ENCODE results near the gene MOB2.

The MOB2 gene

DNA sequence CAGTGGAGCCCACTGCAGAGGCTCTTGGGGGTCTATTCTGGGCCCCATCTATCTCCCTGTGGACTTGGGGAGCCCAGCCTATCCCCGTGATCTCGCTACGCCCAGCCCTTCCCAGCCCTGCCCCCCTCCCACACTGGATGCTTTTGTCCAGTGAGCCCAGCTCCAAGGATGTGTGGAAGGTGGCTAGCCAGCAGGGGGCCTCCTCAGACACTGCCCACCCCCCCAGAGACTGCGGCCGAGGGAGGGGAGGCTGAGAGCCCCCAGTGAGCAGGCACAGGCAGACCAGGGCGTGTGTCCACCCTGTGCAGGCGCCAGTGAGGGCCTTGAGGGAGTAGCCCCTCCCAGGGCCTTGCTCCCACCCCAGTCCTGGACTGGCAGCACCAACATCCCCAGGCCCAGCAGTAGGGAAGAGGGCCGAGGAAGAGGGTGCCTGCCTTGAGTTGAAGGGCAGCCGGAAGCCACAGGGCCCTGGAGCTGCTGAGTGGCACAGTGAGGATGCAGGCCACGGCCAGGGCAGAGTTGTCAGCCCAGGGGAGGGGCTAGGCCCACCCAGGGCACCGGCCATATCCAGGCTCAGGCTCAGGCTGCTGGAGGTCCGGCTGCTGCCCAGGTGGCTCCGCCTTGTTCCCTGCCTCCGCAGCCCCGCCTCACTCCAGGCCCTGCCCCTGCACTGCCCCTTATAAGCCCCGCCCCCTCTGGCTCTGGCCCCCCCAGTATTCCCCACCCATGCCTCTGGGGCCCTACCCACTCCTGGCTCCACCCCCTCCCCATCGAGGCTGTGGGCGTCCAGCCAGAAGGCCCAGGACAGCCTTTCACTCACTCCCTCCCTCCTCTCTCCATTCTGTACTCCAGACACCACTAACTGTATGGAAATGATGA, 28.0 kb downstream of the MOB2 start:
- DNase-seq (ENCODE audit: low read depth, low spot score), result no peak
- TF ChIP-seq, protein P1, sequence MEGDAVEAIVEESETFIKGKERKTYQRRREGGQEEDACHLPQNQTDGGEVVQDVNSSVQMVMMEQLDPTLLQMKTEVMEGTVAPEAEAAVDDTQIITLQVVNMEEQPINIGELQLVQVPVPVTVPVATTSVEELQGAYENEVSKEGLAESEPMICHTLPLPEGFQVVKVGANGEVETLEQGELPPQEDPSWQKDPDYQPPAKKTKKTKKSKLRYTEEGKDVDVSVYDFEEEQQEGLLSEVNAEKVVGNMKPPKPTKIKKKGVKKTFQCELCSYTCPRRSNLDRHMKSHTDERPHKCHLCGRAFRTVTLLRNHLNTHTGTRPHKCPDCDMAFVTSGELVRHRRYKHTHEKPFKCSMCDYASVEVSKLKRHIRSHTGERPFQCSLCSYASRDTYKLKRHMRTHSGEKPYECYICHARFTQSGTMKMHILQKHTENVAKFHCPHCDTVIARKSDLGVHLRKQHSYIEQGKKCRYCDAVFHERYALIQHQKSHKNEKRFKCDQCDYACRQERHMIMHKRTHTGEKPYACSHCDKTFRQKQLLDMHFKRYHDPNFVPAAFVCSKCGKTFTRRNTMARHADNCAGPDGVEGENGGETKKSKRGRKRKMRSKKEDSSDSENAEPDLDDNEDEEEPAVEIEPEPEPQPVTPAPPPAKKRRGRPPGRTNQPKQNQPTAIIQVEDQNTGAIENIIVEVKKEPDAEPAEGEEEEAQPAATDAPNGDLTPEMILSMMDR (IDR thresholded peaks at IDR 0.05; ENCODE audit: low read depth, low read length), result peak; percentile 22
- H3K4me3 ChIP-seq (ENCODE audit: low read depth, low read length), result no peak overlapping the region
- in situ Hi-C loops (cut with HindIII; ENCODE audit: low sequenced_read_pairs), result no loop called here

DNA sequence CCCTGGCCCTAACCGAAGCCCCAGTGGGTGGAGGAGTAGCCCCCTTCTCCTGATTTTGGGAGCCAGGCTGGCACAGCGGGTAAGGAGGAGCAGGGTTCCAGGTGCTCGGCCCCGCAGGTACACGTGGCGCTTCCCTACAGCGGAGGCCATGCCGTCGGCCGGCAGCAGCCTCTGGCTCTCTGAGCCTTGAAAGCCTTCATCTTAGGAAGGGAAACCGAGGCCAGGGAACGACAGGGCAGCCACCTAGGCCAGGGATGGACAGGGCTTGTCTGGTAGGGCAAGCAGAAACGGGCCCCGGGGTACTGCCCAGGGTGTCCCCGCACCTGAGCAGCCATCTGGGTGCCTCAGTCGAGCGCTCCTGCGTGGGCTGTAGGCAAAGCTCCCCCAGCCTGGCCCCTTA, 28.7 kb downstream of the MOB2 start:
- no peak for DNase-seq (ENCODE audit: low read depth, low spot score)
- in situ Hi-C loops (cut with HindIII; ENCODE audit: low sequenced_read_pairs), result no loop called here
- TF ChIP-seq, protein P1 (IDR thresholded peaks at IDR 0.05; ENCODE audit: low read depth, low read length), result no peak
- H3K4me3 ChIP-seq (ENCODE audit: low read depth, low read length), result no peak overlapping the region

DNA sequence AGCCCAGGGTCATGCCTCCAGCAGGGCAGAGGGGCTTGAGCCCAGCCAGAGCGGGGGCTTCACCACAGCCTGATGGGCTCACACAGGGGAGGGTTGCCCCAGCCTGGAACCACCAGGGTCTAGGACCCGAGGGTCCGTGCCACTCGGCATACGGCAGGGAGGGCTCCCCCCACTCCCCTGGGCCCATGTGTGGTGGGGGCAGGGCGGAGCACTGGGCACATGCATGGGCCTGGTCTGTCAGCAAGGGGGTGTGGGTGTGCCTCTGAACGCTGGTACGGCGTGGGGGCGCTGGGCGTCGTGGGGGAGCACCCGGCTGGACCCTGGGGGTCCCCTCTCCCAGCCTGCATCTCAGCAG, 29.3 kb downstream of the MOB2 start:
- no peak overlapping the region for H3K4me3 ChIP-seq (ENCODE audit: low read depth, low read length)
- TF ChIP-seq, protein P1 (IDR thresholded peaks at IDR 0.05; ENCODE audit: low read depth, low read length), result no peak
- in situ Hi-C loops (cut with HindIII; ENCODE audit: low sequenced_read_pairs), result no loop called here
- no peak for DNase-seq (ENCODE audit: low read depth, low spot score)

DNA sequence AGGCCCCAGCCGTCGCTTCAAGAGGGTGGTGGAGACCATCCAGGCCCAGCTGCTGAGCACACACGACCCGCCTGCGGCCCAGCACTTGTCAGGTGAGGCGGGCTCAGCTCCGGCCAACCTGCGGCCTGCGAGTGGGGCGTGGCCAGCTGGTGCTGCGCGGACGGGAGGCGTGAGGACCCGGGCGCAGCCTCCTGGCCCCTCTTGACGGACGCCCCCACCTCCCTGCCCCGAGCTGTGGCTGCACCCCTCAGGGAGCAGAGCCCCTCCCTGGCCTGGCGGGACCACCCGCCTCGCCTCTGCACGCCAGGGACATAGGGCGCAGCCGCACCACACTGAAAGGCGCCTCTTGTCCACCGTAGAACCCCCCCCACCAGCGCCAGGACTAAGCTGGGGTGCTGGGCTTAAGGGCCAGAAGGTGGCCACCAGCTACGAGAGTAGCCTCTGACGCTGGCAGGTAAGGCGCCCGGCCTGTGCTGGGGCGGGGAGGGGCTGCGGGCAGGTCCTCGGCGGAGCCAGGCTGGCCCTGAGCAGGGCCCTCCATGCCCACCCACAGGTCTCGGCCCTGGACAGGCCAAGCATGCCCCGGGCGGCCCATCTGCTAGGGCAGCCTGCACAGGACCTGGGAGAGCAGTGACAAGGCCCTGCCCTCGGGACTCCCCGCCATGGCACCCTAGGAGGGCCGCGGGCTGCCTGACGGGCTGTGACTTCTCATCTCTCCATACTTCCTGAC, 29.8 kb downstream of the MOB2 start:
- no peak for DNase-seq (ENCODE audit: low read depth, low spot score)
- no peak overlapping the region for H3K4me3 ChIP-seq (ENCODE audit: low read depth, low read length)
- TF ChIP-seq, protein P1 (IDR thresholded peaks at IDR 0.05; ENCODE audit: low read depth, low read length), result no peak

DNA sequence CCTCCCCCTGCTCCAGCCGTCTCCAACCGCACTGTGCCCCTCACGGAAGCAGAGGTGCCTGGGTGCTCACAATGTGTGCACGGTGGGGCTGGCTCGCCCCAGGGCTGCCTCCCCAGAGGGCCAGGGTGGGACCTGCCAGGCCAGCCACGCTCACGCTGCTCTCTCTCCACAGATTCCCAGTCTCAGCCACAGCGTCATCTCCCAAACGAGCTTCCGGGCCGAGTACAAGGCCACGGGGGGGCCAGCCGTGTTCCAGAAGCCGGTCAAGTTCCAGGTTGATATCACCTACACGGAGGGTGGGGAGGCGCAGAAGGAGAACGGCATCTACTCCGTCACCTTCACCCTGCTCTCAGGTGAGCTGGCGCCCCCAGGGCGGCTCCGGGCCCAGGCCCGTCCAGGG, 30.4 kb downstream of the MOB2 start:
- H3K4me3 ChIP-seq (ENCODE audit: low read depth, low read length), result no peak overlapping the region
- TF ChIP-seq, protein P1 (IDR thresholded peaks at IDR 0.05; ENCODE audit: low read depth, low read length), result no peak
- in situ Hi-C loops (cut with HindIII; ENCODE audit: low sequenced_read_pairs), result no loop called here
- DNase-seq (ENCODE audit: low read depth, low spot score), result no peak

More for the DNA sequence above, 29.8 kb downstream of the MOB2 start:
- in situ Hi-C loops (cut with HindIII; ENCODE audit: low sequenced_read_pairs), result no loop called here

DNA sequence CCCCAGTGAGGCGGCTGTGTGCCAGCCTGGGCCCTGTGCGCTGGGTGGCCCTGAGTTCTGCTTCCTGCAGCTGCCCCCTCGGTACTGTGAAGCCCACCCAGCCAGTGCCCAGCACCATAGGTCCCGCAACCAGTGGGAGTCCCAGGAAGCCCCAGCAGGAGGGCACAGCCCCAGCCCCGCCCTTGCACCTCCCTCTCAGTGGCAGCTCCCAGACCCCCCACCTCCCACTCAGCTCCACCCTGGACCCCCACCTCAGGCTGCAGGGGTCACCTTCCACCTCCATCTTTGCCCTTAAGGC, 30.9 kb downstream of the MOB2 start:
- H3K4me3 ChIP-seq (ENCODE audit: low read depth, low read length), result no peak overlapping the region
- in situ Hi-C loops (cut with HindIII; ENCODE audit: low sequenced_read_pairs), result no loop called here
- TF ChIP-seq, protein P1 (IDR thresholded peaks at IDR 0.05; ENCODE audit: low read depth, low read length), result no peak
- no peak for DNase-seq (ENCODE audit: low read depth, low spot score)

Data from astrocyte of the spinal cord (primary cell).